Measurements from ENCODE around the gene MFSD12.
"Not testable (repeated sequence)": the region's sequence is repeated elsewhere in the genome, so short reads cannot be mapped to it uniquely, and the experiment has no call there.

DNA sequence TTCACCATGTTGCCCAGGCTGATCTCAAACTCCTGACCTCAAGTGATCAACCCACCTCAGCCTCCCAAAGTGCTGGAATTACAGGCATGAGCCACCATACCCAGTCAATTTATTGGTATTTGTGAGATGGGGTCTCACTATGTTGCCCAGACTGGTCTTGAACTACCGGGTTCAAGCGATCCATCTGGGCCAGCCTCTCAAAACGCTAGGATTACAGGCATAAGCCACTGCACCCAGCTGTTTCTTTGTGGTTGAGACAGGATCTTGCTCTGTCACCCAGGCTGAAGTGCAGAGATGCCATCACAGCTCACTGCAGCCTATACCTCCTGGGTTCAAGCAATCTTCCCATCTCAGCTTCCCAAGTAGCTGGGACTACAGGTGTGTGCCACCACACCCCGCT lies 24.4 kb upstream of the MFSD12 start:
- not testable (repeated sequence) for TF ChIP-seq POLR2A (IDR thresholded peaks at IDR 0.05)
- TF ChIP-seq, protein P1, sequence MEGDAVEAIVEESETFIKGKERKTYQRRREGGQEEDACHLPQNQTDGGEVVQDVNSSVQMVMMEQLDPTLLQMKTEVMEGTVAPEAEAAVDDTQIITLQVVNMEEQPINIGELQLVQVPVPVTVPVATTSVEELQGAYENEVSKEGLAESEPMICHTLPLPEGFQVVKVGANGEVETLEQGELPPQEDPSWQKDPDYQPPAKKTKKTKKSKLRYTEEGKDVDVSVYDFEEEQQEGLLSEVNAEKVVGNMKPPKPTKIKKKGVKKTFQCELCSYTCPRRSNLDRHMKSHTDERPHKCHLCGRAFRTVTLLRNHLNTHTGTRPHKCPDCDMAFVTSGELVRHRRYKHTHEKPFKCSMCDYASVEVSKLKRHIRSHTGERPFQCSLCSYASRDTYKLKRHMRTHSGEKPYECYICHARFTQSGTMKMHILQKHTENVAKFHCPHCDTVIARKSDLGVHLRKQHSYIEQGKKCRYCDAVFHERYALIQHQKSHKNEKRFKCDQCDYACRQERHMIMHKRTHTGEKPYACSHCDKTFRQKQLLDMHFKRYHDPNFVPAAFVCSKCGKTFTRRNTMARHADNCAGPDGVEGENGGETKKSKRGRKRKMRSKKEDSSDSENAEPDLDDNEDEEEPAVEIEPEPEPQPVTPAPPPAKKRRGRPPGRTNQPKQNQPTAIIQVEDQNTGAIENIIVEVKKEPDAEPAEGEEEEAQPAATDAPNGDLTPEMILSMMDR (IDR thresholded peaks at IDR 0.05): not testable (repeated sequence)

All from thyroid gland (tissue), 4 donors.